Inflammatory macrophage treated with lipopolysaccharide for 4 hours (primary cell): ENCODE results near the gene SPTLC1.
A peak's percentile ranks its signal among the peaks of the same experiment; 100 is the strongest.
"Not testable (repeated sequence)": the region's sequence is repeated elsewhere in the genome, so short reads cannot be mapped to it uniquely, and the experiment has no call there.

Experiments used
- DNase-seq: peaks from one replicate; pipeline ENCODE4 v3.0.0-alpha.2; 2020

The SPTLC1 gene

DNA sequence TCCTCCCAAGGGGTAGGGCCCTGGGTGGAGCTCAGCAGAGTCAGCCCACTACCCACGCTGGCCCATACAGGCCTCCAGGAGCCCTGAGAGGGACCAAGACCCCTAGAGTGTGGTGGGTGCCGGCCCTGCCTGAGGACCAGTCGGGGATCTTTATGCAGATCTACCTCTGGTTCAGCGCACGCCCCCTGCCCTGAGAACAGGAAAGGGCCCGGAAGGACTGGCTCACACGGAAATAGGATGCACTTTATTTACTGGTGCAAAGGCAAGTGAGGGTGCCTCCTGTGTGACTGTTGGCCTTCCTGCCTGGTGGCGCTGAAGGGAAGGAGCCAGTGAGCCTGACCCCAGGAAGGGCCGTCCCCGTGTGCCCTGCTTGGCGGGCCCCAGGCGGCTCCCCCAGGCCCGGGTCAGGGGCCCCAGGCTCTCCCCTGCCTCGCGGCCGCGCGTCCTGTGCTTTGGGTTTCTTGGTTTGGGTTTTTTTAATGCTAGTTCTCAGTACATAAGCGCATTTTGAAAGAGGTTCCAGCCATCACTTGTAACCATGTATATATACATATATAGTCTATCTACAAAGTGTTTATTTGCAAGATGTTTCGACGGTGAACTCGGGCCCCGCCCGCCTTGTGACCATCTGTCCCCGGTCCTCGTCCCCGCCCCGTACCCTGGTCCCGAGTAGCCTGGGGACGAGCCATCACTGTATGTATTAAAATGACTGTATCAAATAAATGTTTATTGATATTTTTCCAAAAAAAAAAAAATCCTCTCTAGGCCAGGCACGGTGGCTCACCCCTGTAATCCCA is 88.8 kb downstream of the SPTLC1 start:
- DNase-seq, result no peak

DNA sequence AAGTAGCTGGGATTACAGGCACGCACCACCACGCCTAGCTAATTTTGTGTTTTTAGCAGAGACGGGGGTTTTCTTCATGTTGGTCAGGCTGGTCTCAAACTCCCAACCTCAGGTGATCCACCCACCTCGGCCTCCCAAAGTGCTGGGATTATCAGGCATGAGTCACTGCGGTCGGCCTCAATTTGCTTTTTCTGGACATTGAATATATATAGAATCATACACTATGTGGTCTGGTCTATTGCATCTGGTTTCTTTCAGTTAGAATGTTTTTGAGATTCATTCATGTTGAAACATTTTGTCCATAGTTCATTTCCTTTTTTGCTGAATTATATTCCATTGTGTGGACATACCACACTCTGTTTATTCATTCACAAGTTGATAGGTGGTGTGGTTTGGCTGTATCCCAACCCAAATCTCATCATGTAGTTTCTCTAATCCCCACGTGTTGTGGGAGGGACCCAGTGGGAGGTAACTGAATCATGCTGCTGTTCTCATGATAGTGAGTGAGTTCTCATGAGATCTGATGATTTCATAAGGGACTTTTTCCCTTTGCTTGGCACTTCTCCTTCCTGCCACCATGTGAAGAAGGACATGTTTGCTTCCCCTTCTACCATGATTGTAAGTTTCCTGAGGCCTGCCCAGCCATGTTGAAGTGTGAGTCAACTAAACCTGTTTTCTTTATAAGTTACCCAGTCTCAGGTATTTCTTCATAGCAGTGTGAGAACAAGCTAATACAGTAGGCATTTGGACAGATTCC is 93.2 kb downstream of the SPTLC1 start:
- DNase-seq, result peak; percentile 44

DNA sequence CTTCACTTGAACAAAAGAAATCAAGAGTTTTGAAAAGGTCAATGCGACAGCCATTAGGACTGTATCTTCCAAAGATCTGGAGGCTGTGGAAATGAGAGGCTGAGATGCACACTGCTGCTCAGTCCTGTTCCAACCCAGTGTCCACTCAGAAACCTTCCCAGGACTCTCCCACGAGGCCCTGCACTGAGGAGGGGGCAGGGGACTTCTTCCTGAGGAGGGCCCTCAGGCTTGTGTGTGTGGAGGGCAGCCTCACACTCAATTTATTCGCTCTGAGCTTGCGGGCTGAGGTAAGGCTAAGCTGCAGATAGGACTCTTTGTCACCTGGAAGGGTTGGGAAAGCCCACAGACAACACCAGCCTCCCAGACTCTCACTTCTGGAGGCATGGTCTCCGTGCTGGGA is 95.6 kb downstream of the SPTLC1 start:
- no peak for DNase-seq

DNA sequence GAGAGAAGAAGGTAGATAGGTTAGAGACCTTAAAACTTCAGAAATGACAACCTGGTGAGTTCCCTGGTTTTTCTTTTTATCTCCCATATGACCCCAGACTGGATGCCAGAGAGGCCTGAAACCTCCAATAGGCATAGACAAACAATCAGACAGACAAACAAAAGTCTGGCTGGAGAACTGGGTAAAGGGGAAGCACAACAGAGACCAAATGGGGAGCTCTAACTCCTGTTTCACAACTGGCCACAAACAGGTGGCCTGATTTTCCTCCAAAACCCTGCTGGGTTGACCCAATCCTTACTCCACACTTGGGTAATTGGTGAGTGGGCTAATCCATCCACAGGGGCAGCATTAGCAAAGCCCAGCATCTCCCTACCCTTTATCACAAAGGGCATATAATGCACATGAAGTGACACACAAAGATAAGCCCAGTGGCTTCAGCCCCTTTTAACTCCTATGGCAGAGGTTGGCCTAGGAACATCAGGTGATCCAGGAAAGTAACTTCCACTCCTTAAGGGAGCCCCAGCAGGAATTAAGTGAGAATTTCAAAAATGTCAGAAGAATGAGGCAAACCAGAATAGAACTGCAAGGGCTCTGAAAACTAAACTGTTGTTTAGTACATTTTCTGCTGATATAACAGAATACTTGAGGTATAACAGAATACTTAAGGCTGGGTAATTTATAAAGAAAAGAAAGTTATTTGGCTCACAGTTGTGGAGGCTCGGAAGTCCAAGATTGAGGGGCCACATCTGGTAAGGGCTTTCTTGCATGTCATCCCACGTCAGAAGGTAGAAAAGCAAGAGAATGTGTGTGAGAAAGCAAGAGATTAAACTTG is 104.3 kb downstream of the SPTLC1 start:
- DNase-seq, result no peak

DNA sequence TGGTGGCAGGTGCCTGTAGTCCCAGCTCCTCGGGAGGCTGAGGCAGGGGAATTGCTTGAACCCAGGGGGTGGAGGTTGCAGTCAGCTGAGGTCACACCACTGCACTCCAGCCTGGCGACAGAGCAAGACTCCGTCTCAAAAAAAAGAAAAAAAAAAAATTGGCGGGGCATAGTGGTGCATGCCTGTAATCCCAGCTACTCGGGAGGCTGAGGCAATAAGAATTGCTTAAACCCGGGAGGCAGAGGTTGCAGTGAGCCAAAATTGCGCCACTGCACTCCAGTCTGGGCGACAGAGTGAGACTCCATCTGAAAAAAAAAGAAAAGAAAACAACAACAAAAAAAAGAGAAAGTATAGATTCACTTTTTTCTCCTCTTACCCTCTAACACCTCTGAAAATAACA is 105.0 kb downstream of the SPTLC1 start:
- peak; percentile 6 for DNase-seq

DNA sequence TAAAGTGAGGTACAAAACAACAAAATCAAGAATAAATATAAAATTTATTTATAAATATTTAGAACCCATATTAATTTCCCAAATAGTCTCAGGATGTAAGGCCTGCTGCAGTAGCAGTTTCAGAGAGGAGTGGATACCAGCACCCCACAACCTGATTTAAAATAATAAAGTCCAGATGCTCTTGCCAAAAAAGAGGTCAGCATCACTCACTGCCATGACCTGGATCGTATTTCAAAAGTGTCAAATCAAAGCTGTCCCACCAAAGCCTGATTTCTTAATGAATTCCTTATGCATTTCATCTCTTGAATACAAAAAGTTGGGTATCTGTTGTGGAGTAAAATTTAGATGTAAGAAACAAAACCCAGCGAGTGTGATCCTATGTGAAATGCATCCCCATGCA is 107.2 kb downstream of the SPTLC1 start:
- no peak for DNase-seq

DNA sequence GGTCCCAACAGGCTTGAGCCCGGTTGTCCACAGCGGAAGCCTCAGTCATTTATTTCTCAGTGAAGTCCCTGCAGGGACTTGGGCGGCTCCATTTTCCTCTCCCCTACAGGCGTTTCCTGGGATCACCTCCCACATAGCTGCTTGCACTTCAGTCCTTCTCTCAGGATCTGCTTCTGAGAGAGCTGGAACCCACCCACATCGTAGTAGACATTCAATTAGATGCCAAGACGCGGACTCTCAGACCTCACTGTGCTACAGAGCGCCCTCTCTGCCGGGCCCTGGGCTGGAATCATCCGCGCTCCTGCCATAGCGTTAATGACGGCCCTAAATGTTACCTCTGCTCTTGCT is 111.2 kb downstream of the SPTLC1 start:
- no peak for DNase-seq

DNA sequence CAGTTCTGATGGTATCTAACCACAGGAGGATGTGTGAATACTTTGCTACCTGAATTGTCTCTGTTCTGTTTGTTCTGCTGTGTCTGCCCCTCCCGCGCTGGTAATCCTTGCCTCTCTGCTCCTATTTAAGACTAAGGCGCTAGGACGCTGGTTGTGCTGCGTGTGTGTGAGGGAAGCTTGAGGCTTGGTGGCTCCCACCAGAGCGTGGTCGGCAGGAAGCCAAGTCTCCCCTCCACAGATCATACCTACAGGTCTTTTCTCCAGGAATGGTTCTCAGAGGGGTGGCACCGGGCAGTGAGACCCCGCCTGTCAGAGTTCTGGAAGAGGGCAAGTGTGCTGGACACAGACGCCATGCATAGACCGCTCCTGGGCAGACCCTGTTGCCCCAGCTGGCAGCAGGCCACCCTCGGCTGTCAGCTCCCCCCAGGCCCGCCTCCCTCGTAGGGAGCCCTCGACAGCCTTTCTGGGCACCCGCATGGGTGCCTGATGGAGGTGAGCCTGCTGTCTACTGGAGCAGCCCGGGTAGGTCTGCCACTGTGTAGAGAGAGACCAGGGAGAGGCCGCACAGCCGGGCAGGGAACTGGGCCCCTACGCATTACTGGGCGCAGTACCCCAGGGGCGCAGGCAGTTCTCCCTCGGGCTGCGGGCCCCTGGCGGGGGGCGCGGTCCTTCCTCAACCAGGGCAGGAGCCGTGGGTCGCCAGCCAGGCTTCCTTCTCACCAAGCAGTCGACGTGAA is 111.7 kb downstream of the SPTLC1 start:
- no peak for DNase-seq

DNA sequence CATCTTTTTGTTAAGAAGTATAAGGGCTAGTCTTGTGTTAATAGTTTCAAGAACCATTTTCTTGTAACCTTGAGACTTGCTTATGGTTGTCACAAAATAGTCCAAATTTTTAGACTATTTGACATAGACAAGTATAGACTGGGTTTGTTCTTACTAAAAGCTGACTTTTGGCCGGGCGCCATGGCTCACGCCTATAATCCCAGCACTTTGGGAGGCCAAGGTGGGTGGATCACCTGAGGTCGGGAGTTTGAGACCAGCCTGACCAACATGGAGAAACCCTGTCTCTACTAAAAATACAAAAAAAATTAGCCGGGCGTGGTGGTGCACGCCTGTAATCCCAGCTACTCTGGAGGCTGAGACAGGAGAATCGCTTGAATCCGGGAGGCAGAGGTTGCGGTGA is 113.3 kb downstream of the SPTLC1 start:
- not testable (repeated sequence) for DNase-seq

DNA sequence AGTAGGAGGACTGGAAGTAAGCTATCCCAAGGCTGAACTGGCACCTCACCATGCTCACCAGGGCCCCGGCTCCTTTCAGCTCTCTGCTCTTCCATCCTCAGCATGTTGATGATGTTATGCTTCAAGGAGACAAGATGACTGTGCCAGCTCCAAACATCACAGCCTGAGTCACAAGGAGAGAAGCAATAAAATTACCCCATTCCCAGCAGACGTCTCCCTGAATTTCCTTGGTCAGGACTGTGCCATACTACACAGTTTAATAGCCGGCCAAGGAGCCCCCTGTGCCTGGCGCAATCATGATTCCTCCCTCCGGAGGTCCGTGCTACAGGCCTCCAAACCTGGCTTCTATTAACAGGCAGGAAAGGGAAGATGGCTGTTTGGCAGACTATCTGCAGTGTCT is 114.0 kb downstream of the SPTLC1 start:
- DNase-seq, result no peak

DNA sequence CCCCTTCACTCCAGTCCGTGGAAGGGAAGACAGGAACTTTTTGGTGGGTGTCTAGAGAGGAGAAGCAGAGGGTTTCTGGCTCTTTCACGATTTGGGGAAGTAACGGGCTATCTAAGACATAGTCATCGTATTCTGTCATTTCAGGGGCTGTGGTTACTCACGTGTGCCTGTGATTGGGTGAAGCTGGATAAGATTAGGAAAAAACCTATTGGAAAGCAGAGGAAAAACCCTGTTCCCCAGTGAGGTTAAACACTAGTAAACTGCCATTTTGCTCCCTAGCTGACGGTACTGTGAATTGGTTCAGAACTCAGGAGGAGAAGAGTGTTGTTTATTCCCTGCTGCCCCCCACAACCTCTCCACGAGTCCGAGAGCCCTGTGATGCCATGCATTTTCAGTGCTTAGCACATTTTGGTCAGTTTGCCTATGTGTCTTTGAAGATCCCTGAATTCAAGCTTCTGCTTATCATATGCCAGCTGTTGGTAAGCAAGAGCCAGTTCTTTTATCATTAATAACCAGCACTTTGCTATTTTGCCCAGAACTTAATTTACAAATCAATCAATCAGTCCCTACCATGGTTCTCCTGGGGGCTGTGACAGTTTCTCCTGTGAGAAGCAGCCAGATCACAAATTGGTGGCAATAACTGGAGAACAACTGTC is 120.1 kb downstream of the SPTLC1 start:
- peak; percentile 30 for DNase-seq

DNA sequence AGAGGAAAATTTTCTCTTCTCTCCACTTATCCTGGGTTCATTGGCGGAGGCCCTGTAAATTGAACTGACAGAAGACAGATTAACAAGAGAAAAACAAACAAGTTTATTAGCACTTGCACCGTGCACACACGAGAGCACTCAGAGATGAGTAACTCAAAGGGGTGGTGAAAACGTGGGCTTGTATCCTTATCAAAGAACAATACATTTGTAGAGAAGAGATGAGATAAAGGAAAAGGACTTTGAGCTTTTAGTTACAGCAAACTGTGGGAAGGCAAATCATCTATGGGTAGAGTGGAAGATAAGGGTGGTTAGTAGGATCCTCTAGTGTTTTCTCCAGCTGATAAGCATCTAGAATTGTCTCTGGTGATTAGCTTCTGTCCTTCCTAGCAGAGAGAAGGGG is 120.8 kb downstream of the SPTLC1 start:
- no peak for DNase-seq

DNA sequence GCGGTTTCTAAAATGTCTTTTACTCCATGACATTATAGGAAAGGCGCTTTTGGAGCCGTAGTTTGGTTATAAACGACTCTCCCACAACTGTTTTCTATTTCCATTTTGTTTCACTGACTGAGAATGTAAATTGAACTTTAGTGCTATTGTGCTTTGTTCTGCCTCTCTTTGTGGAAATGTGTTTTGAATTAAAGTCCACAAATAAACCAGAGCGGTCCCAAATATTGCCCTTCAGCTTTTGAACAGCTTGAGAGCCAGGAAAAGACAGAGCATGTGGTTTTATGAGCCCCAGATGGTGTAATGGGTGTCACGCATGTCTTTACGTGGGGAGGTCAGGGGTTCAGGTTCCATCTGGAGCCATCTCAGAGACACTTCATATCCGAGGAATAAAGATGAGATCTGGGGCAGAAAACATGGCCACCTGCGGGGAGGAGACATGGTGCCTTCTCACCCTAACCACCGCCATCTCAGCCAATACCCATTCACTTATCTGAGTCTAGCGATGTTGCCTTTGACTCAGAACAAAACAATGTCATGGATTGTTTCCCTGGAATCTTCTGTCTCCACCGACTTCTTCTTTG is 122.7 kb downstream of the SPTLC1 start:
- no peak for DNase-seq

DNA sequence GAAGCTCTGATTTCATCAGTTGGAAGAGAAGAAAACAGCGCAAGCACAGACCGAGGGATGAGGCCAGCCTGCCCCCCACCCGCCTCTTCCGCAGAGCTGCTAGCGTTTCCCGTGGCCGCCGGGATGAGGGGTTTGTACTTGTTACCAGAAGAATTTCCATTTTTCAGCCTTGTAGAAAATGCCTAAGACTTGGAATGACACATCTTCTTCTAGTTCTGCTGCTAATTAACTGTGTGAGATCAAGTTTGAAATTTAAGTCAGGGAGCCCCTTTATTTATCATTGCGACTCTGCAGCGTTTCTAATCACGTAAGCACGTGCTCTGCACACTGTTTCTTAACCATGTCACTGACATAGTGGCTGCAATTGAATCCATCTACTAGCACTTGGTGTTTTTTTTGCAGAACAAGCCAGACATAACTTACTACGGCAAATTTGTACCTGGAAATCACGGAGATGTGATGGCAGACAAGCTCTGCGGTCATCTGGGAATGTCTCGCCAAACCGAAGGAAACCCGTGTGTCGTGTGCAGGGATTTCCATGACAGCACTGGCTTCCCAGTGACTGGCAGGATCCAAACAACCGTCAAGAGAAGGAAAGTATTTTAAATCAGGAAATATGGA is 123.4 kb downstream of the SPTLC1 start:
- no peak for DNase-seq

DNA sequence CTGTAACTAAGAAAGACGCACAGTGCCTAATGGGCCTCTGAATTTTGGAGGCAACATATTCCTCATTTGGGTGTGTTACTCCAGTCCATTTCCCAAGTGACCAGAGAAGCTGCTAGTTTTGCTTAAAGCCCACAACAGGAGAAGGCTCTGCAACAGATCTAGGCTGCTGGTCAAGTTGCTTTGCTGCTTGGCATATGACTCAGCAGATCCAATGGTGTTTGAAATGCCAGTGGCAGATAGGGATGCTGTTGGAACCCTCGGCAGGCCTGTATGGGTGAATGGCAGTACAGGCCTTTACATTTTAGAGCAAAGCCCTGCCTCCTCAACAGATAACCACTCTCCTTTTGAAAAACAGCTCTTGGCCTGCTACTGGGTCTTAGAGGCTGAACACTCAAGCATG is 129.0 kb downstream of the SPTLC1 start:
- no peak for DNase-seq

DNA sequence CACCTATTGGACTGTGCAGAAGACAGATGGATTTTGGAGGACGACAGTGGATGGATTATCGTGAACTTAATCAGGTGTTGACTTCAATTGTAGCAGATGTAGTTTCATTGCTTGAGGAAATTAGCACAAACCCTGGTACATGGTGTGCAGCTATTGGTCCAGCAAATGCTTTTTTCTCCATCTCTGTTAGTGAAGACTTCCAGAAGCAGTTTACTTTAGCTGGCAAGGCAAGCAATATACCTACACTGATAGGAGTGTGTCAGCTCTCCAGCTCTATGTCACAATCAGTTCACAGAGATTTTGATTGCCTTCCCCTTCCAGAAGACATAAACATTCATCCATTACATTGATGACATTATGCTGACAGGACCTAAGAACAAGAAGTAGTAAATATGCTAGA is 129.5 kb downstream of the SPTLC1 start:
- DNase-seq, result no peak
